Spleen (tissue), 7 donors: ENCODE data around the gene SULT1C4.

ENCODE experiments used
- CTCF ChIP-seq, 11 experiments: fragments of 200-600 bp in 7 of 11; fragments of 450-650 bp in 4 of 11; sonication (generic) in 4 of 11; IDR thresholded peaks in 8 of 11; conservative IDR thresholded peaks in 3 of 11; 1 replicate in 7 of 11; 2 replicates in 4 of 11; pipeline versions ENCODE4 v1.4.0 to v1.8.0; 2016 to 2021; ENCODE audit warnings: antibody characterized with exemption in 11 of 11, inconsistent platforms in 4 of 11, mild to moderate bottlenecking in 1 of 11
- POLR2A ChIP-seq, 3 donors: fragments of 450-650 bp; IDR thresholded peaks; one replicate each; pipeline ENCODE4 v1.5.1; 2017; ENCODE audit warnings: antibody characterized with exemption in 3 of 3, mild to moderate bottlenecking in 1 of 3
- donor health status: DM: no; HTN: no; CAD: no; lungs with moderate emphysema.
- donor health status: DM: no; HTN: no; CAD: no.
- donor health status: DM: no; HTN: no; CAD: no.

GRCh38 chr2:108382196-108382595 lies 4.4 kb downstream of the SULT1C4 start:
- no peak for TF ChIP-seq CTCF (IDR thresholded peaks at IDR 0.05 in 8 of 11, conservative IDR thresholded peaks at IDR 0.05 in 3 of 11)
- no peak for TF ChIP-seq POLR2A (IDR thresholded peaks at IDR 0.05)
